Breast epithelium (tissue), 4 donors: ENCODE measurements around the gene HM13. TPM values are rescaled to one million over a fixed set of nuclear protein-coding genes. Genes with fewer than 3 reads are reported as not detected.
"Not testable (repeated sequence)": the region's sequence is repeated elsewhere in the genome, so short reads cannot be mapped to it uniquely, and the experiment has no call there.

Source experiments
- DNase-seq, 2 donors: peaks; one replicate each; pipeline ENCODE4 v3.0.0-alpha.2; 2019; ENCODE audit warnings: low spot score in 2 of 2
- H3K27ac ChIP-seq, 2 donors: fragments of 200-600 bp; sonication (generic) in 1 of 2; one replicate each; pipeline ENCODE4 v1.5.1; 2016 to 2019; ENCODE audit warnings: mild to moderate bottlenecking in 1 of 2
- H3K27me3 ChIP-seq, 2 donors: fragments of 200-600 bp; sonication (generic) in 1 of 2; one replicate each; pipeline versions ENCODE4 v1.5.1 to v1.6.0; 2017 to 2019; ENCODE audit warnings: control low read depth in 1 of 2, mild to moderate bottlenecking in 1 of 2
- H3K36me3 ChIP-seq: fragments of 200-600 bp; one replicate; pipeline ENCODE4 v1.5.1; 2019
- H3K4me1 ChIP-seq, 2 donors: fragments of 200-600 bp; sonication (generic); one replicate each; pipeline ENCODE4 v1.5.1; 2016 to 2019; ENCODE audit warnings: control low read depth in 1 of 2
- H3K4me3 ChIP-seq, 3 donors: fragments of 200-600 bp; sonication (generic); 1 replicate in 2 of 3; 2 replicates in 1 of 3; pipeline ENCODE4 v1.5.1; 2016 to 2019; ENCODE audit warnings: mild to moderate bottlenecking in 3 of 3, moderate library complexity in 2 of 3
- H3K9me3 ChIP-seq, 2 donors: fragments of 200-600 bp; sonication (generic) in 1 of 2; one replicate each; pipeline ENCODE4 v1.5.1; 2016 to 2019; ENCODE audit warnings: control low read depth in 1 of 2
- POLR2A ChIP-seq: fragments of 450-650 bp; IDR thresholded peaks from one replicate; pipeline ENCODE4 v1.6.1; 2016; ENCODE audit warnings: antibody characterized with exemption, mild to moderate bottlenecking, moderate library complexity
- POLR2AphosphoS5 ChIP-seq, 3 donors: sonication (generic); formaldehyde crosslinking; IDR thresholded peaks; one replicate each; pipeline ENCODE4 v1.6.1; 2017; ENCODE audit warnings: antibody characterized with exemption in 3 of 3
- intact Hi-C: fragments of 100-400 bp; cut with DNase I; formaldehyde crosslinking; loops from one replicate; pipeline ENCODE4 v1.15.1; 2023; ENCODE audit warnings: low total_unique reads
- total RNA-seq, 3 donors: library from RNA; depleted of rRNA; stranded (reverse); fragments of >200 nt; gene quantifications; one replicate each; pipeline ENCODE4 v1.1.0, GENCODE V29; 2016
- TF ChIP-seq, protein P1 (sequence below), 3 donors: fragments of 450-650 bp; IDR thresholded peaks; one replicate each; pipeline ENCODE4 v1.5.1; 2016 to 2017; ENCODE audit warnings: antibody characterized with exemption in 3 of 3, mild to moderate bottlenecking in 3 of 3, moderate library complexity in 3 of 3

HM13 gene, protein sequence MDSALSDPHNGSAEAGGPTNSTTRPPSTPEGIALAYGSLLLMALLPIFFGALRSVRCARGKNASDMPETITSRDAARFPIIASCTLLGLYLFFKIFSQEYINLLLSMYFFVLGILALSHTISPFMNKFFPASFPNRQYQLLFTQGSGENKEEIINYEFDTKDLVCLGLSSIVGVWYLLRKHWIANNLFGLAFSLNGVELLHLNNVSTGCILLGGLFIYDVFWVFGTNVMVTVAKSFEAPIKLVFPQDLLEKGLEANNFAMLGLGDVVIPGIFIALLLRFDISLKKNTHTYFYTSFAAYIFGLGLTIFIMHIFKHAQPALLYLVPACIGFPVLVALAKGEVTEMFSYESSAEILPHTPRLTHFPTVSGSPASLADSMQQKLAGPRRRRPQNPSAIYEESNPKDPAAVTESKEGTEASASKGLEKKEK
- 10 to 100 TPM; 44.2 to 73.7 (median 53.1) TPM for total RNA-seq

DNA sequence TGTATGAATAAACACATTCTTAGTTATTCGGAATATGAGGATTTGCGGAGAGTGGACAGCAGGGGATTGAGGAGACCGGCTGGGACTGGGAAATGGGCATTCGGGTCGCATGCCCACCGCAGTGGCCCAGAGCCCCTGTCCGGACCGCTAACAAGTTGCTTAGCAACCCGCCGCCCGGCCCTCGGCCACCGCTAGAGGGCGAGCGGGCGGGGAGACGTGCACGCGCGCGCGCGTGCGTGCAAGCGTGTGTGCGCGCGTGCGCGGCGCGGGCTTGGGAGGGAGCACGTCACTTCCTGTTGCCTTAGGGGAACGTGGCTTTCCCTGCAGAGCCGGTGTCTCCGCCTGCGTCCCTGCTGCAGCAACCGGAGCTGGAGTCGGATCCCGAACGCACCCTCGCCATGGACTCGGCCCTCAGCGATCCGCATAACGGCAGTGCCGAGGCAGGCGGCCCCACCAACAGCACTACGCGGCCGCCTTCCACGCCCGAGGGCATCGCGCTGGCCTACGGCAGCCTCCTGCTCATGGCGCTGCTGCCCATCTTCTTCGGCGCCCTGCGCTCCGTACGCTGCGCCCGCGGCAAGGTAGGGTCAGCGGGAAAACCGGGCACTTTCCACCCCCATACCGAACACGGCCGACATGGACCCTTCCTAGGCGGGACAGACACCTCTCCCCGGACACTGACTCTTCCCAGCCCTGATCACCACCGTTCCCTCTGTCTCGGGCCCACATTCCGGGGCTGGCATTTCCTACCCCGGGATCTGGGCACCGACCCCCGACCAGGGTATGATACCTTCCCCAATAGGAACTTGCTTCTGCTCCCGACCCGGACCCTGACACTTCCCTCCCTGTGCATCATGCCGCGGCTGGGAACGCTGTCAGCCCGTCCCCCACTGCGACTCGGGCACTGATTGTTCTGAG is at the start of gene HM13:
HM13 (plus strand) TSS at position 289 of the 918 bp plus-strand sequence; CDS start at position 399, 110 bp downstream.
- TF ChIP-seq POLR2A (peak; percentile 24), POLR2AphosphoS5 (IDR thresholded peaks at IDR 0.05) (peak; percentile 52 to 81 (median 58))
- TF ChIP-seq, protein P1, sequence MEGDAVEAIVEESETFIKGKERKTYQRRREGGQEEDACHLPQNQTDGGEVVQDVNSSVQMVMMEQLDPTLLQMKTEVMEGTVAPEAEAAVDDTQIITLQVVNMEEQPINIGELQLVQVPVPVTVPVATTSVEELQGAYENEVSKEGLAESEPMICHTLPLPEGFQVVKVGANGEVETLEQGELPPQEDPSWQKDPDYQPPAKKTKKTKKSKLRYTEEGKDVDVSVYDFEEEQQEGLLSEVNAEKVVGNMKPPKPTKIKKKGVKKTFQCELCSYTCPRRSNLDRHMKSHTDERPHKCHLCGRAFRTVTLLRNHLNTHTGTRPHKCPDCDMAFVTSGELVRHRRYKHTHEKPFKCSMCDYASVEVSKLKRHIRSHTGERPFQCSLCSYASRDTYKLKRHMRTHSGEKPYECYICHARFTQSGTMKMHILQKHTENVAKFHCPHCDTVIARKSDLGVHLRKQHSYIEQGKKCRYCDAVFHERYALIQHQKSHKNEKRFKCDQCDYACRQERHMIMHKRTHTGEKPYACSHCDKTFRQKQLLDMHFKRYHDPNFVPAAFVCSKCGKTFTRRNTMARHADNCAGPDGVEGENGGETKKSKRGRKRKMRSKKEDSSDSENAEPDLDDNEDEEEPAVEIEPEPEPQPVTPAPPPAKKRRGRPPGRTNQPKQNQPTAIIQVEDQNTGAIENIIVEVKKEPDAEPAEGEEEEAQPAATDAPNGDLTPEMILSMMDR (IDR thresholded peaks at IDR 0.05): peak; percentile 79 to 98 (median 93)
- H3K4me3 ChIP-seq: peak within 1 kb of the TSS; percentile 79 to 98 (median 95)
- intact Hi-C loops: no loop called here
- H3K4me1 ChIP-seq: peaks cover 0 to 25% of the 10 kb centered on the region in 2 donors
- H3K36me3 ChIP-seq: no peaks in the 10 kb centered on the region
- DNase-seq: peak; percentile 86 to 91
- no peaks in the 10 kb centered on the region for H3K27me3 ChIP-seq
- H3K27ac ChIP-seq: peak within 1 kb of the TSS; percentile 82 to 89
- no peaks in the 10 kb centered on the region for H3K9me3 ChIP-seq

DNA sequence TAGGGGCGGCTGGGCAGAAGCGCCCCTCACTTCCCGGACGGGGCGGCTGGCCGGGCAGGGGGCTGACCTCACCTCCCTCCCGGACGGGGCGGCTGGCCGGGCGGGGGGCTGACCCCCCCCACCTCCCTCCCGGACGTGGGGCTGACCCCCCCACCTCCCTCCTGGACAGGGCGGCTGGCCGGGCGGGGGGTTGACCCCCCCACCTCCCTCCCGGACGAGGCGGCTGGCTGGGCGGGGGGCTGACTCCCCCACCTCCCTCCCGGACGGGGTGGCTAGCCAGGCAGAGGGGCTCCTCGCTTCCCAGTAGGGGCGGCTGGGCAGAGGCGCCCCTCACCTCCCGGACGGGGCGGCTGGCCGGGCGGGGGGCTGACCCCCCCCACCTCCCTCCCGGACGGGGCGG is 43.3 kb upstream of the HM13 start:
- H3K4me1 ChIP-seq, H3K36me3 ChIP-seq, intact Hi-C loops, DNase-seq, H3K9me3 ChIP-seq: not testable (repeated sequence)
- Histone ChIP-seq H3K27ac (peak overlapping the region in 1 of 2 donors; percentile 38), H3K4me3 (peak overlapping the region in 1 of 3 donors; percentile 48), H3K27me3 (peaks cover 0 to 10% of the 10 kb centered on the region in 2 donors)

DNA sequence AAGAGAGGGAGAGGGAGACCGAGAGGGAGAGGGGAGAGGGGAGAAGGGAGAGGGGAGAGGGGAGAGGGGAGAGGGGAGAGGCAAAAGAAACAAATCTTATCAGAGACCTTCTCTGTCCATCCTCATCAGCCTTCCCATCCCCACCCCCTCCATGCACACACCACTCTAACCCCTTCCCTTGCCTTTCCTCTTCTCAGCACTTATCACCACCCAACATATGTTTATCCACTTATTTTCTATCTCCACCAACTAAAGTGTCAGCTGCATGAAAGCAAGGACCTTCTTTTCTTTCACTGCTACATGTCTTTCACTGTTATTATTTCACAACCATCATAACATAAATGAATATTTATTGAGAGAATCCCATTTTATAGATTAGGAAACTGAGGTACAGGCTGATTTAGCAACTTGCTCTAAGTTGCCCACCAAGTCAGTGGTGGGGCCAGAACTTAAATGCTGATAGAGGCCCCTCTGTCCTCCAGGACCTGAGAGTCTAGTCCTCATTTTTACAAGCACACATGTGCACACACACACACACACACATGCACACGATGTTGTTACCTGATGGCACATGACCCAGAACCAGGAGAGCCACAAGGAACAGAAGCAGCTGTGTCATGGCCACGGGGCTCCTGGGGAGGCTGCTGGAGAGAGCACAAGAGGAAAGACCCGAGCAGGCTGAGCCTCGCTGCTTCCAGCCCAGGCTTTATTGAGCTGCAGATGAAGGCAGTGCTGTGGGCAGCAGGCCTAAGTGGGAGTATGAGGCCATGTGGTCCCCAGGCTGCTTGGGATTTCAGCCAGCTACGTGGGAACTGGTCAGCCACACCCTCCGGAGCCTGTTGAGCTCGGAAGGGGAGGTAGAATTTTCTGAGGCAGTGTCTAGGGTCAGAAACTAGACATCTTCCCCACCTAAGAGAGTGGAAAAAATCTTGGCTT is 41.6 kb upstream of the HM13 start:
- Histone ChIP-seq H3K9me3 (no peaks in the 10 kb centered on the region), H3K4me3 (no peak overlapping the region), H3K27ac (peak overlapping the region in 1 of 2 donors; percentile 19), H3K4me1 (no peaks in the 10 kb centered on the region), H3K27me3 (peaks cover 0 to 16% of the 10 kb centered on the region in 2 donors), H3K36me3 (no peaks in the 10 kb centered on the region)
- DNase-seq: no peak
- TF ChIP-seq POLR2AphosphoS5 (IDR thresholded peaks at IDR 0.05) (no peak), POLR2A (no peak)
- TF ChIP-seq, protein P1 (IDR thresholded peaks at IDR 0.05): no peak
- intact Hi-C loops: no loop called here

DNA sequence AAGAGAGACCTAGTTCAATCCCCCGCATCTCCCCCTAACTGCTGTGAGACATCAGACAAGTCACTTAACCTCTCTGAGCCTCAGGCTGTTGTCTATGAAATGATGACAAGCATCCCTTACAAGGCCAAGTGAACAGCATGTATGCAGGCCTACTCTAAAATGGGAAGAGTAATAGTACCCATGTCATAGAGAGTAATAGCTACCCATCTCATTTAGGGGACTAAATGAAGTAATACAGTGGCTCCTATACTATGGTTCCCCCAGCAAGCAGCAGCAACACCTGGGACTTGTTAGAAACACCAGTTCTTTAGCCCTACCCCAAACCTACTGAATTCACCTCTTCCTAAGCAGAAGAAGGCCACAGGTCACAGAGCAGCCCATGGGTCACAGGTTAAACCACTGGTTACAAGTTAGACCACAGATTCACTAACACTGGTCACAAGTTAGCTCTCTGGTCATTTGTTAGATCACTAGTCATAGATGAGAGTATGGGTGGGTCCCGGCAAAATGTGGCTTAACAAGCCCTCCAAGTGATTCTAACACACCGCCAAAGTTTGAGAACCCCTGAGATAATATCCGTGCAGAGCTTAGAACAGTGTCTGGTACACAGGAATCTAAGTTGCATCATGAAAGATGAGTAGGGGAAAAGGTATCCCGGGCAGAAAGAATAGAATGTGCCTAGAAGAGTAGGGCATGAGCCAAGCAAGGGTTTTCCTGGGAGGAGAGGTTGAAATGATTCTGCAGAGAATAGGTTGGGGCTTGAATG is 40.7 kb upstream of the HM13 start:
- no peaks in the 10 kb centered on the region for H3K4me1 ChIP-seq
- H3K36me3 ChIP-seq: no peaks in the 10 kb centered on the region
- no peaks in the 10 kb centered on the region for H3K9me3 ChIP-seq
- DNase-seq: no peak
- TF ChIP-seq POLR2A (no peak), POLR2AphosphoS5 (IDR thresholded peaks at IDR 0.05) (no peak)
- TF ChIP-seq, protein P1 (IDR thresholded peaks at IDR 0.05): no peak
- peaks cover 0 to 16% of the 10 kb centered on the region in 2 donors for H3K27me3 ChIP-seq
- H3K4me3 ChIP-seq: no peak overlapping the region
- intact Hi-C loops: no loop called here
- H3K27ac ChIP-seq: peak overlapping the region in 1 of 2 donors; percentile 19
